HG02938 (cell line): Measurements from ENCODE around the gene IL1RAP.
"Not testable (repeated sequence)": the region's sequence is repeated elsewhere in the genome, so short reads cannot be mapped to it uniquely, and the experiment has no call there.

Source experiments
- ATAC-seq: cut with Tn5 transposase; IDR thresholded peaks from one replicate; pipeline ENCODE4 v1.9.1; 2021; ENCODE audit warnings: mild to moderate bottlenecking, moderate library complexity; ENCODE audit not compliant: unreplicated experiment

Gene IL1RAP

DNA sequence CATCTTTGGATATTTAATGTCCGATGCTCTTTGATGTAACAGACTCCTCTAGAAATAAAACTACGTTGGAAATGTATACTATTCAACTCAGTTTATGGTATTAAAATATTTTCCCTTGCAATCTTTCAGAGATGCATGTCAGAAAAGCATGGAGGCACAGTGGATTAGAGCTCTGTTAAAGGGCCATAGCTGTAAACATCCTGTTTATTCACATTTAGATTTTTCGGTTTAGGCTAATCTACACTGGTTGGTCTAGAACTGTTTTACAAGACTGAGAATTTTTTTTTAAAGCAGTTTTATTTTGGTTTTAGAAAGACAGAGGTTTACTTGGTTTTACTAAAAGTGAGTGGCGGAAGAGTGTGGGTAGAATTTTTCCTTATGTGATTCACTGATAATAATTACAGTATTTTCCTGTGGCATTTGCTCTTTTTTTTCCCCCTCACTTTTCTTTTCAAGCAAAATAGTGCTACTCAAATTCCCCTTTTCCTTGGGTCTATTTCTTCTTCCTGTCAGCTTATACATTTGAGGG lies 132.1 kb downstream of the IL1RAP start:
- ATAC-seq: no peak

DNA sequence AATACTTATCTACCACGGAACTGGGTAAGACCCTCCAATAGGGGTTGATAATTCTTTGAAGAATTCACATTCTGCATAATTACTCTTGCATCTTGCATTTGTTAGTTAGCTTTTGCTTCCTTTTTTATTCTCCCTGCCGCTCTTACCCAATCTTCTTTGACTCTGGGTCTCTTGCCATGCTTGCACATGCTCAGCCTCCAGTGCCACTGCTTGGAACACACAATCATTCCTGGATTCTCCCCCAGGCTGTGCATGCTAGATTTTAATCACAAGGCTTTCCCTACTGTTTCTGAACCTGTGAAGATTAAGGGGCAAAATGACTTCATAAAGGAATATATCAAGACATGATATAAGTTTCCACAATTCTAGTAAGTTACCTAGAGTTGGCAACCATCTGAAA lies 133.1 kb downstream of the IL1RAP start:
- no peak for ATAC-seq

DNA sequence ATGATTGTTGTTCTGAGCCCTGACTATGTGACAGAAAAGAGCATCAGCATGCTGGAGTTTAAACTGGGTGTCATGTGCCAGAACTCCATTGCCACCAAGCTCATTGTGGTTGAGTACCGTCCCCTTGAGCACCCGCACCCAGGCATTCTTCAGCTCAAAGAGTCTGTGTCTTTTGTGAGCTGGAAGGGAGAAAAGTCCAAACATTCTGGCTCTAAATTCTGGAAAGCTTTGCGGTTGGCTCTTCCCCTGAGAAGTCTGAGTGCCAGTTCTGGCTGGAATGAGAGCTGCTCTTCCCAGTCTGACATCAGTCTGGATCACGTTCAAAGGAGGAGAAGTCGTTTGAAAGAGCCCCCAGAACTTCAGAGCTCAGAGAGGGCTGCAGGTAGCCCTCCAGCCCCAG lies 142.0 kb downstream of the IL1RAP start:
- ATAC-seq: no peak

DNA sequence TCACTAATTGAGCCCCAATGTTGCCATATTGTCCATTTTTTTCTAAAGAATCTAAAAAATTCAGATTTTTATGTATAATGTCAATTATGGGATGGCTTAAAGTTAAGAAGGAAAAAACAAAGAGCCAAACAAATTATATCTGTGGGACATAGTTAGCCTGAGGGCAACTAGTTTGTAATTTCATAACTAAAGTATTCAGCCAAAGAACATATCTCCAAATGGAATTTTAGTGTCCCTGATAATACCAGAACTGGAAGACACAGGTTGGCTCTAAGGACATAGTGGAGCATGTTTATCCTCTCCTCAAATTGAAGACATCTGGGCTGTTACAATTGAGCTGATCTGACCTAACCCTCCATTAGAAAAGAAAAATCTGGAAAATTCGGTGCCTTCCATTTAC lies 144.2 kb downstream of the IL1RAP start:
- ATAC-seq: no peak

DNA sequence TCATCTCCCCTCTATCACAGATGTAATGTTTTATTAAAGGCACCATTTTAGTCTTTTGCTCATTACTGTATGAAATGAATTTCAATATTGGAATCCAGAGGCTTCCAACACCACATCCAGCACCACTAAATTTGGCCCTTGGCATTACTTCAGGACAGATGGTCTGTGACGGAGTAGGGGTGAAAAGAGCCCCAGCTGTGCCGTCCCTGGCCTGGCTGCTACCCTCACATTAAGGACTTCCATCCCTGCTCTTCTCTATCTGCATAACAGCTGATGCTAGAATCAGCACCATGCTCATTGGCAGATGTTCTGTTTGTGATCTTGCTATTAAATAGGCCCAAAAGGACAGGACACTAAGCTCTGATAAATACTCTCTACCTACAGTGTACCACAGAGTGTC lies 152.9 kb downstream of the IL1RAP start:
- no peak for ATAC-seq

DNA sequence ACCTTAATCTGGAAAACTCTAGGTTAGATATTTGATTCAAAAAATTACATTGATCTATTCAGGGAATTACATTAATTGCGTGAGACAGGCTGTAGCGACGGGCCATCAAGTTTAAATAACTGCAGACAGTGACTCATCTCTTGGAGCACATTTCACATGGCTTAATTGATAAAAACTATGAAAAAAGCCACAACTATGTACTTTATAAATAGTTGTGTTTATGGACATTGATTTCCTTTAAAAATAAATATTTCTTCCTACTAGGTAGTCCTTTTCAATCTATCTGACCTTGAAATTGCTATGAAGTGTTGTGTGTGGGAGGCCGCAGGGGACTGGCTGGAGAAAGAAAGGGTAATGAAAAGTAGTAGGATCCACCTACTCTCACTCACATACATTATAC lies 157.8 kb downstream of the IL1RAP start:
- ATAC-seq: no peak

DNA sequence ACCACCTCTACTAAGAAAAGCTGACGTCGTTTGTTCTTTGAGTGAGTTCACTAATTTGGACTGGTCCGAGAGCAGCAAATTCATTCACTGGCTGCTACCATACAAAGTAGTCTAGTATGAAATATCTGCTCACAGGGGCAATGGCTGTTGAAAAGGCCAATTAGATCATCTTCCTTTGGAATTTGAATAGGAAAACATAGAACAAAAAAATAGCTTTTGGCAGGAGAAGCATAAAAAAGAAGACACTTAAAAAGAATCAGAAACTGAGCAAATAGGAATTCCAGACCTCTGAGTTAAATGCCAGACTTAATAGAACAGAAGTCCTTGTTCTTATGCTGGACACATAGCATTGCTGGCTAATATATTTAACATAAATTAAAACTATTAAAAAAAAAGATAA lies 159.3 kb downstream of the IL1RAP start:
- ATAC-seq: no peak

DNA sequence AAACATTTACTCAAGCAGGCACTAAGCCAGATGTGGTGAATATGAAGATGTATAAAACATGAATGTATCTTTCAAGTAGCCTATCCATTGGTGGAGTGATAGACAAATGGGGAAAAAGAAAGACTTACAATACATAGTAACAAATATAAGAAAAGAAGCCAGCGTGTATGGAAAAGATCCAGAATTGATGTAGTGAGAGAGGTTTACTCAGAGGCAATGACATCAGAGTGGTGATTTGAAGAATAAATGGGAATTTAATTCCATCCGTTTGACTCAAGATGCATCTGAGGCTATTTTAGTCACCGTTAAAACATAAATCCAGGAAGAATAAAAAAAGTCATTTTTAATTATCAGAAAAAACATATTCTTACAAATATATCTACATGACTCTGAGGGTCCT lies 162.6 kb downstream of the IL1RAP start:
- no peak for ATAC-seq

DNA sequence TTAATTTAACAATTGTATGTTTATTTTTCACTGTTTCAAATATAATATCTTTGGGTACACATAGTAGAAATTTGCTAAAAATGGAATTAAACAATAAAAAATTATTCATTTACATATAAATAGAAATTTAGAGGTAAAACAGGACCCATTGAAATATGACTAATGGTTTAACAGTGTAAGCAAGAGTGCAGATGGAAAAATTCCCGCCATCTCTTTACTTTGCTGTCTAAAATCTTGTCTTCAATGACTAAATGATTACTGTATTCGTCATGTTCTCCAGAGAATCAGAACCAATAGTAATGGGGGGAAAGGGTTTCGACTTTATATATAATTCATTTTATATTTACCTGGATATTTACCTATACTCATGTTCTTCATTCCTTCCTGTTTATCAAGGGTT lies 163.1 kb downstream of the IL1RAP start:
- no peak for ATAC-seq

DNA sequence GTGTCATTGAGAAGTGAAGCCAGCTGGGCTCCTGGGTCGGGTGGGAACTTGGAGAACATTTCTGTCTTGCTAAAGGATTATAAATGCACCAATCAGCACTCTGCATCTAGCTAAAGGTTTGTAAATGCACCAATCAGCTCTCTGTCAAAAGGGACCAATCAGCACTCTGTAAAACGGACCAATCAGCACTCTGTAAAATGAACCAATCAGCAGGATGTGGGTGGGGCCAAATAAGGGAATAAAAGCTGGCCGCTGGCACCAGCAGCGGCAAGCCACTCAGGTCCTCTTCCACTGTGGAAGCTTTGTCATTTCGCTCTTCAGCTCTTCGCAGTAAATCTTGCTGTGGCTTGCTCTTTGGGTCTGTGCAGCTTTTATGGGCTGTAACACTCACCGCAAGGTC lies 164.0 kb downstream of the IL1RAP start:
- ATAC-seq: not testable (repeated sequence)

DNA sequence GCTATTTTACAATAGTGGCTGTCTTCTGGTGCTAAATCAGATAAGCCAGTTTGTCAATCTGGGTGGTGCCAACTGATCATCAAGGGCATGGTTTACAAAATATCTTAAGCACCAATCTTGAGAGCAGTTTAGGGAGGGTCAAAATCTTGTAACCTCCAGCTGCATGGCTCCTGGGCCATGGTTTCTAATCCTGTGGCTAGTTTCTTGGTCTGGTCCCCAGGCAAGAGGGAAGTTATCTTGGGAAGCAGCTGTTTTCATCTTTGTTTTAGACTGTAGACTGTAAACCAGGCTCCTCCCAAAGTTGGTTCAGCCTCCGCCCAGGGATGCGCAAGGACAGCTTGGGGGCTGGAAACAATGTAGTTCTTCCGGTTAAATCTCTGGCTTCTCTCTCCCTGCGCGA lies 166.8 kb downstream of the IL1RAP start:
- ATAC-seq: no peak

DNA sequence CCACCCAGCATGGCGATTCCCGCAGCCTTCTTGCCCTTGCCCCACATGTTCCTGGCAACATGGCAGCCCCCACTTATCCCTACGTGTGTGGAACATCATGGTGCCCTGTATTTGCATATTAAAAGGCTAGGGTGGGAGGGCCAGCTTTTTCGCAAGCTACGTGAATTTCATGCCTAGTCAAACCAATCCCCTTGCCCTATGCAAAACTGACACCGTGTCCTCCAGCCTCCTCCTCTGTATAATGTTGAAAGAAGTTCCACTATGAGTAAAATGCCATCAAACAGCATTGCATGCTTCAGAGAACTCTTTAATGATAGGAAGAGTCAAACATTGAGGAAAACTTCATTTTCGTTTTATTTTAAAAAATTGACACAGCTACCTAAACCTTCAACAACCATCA lies 170.9 kb downstream of the IL1RAP start:
- ATAC-seq: no peak

DNA sequence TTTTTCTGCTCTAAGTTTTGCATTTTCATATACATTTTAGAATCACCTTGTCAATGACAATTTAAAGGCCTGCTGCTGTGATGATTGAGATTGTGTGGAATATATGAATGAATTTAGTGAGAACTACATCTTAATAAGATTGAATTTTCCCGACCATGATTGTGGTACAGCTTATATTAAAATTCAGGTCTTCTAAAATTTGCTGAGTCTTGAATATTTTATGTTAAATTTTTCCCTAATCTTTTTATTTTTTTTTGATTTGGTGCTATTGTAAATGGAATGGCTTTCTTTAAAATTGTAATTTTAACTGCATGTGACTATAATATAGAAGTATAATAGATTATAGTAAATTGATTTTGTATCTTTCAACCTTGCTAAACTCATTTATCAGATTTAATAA lies 172.1 kb downstream of the IL1RAP start:
- no peak for ATAC-seq

DNA sequence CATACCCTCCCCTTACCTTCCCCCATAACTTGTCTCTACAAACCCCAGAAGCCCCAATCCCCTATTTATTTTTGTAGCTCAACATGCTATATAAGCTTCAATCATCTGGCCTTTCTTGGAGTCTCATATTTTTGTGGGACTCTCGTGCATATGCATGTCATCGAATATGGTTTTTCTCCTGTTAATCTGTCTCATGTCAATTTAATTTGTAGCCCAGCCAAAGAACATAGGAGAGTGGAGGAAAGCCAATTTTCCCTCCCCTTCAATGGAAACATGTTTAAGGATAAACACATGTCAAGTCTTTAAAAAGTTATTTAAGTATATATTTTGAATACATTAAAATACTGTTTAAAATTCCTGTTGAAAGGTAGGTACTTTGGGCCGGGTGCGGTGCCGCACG lies 176.4 kb downstream of the IL1RAP start:
- no peak for ATAC-seq

DNA sequence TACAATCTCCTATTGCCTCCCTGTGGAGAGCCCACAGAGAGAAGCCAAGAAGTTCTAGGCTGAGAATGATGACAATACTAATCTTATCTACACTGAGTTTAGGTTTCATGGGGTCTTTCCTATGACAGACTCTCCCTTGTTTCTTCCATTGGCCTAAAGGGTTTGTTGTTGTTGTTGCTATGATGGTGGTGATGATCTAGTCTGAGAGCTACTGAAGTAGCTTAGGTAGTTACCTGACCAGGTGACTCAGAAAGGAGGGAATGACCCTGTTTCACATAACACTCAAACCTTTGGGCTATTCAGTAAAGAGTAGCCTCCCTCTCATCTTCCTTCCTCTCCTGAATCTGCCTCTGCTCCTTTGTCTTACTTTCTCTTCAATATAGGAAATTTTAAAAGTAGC lies 178.4 kb downstream of the IL1RAP start:
- no peak for ATAC-seq

DNA sequence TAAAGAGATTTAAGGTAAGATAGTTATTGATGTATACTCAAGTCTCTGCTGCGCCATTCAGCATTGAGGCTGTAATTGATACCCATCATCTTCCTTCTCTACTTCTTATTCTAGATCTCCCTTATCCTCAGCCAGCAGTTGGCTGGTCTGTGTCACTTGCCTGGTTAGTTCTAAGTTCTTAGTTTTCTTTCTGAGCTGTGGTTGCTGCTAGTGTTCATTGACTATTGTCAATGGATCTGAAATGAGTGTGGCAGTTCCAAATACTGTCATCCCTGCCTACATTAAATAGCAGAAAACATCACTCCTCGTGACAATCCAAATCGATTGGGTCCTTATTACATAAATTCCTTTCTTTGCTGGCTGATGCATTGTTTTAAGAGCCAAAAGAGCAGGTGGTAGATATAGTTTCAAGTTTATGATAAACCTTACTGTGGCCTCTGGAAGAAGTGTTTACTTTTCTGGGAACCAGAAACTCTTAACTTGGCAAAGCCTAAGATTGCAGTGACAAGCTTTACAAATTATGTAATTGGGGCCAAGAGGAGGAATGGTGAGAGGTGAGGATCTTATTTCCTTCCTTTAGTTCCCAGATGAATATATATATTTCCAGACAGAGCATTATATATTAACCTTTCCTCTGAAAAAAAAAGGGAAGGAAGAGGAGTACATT lies 180.6 kb downstream of the IL1RAP start:
- no peak for ATAC-seq

DNA sequence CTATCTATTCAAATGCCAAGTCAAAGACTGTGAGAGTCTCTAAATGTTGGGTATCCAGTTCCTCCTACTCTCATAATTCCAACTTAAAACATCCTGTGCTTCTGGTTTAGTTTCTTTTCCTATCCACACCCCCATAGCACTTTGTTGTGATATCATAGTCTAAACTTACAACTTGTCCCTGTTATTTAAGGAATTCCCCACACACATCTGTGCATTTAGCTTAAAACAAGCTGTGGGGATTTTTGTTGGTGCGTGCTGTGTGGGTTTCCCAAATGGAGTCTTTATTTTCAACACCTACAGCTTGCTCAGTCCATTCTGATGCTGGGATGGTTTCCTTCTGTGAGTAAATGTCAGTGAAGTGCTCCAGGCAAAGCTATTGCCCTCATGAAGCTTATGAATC lies 181.3 kb downstream of the IL1RAP start:
- ATAC-seq: no peak

DNA sequence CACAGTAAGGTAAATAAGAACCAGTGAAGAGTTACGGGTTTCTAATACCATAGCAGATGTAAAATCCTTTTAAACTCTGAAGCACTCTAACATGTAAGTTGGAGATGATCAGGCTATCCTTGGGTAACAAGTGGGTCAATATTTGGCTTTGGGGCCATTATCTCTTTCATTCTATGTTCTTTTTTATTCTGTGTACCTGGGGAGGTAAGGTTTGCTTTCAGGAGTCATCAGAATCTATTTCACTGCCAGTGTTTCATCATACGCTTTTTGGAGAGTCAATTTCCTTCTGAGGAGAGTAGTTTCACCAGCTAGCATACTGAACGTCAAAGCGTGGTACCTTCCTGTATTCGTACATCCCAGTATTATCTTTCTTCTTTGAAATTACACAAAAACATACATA lies 182.1 kb downstream of the IL1RAP start:
- ATAC-seq: no peak

DNA sequence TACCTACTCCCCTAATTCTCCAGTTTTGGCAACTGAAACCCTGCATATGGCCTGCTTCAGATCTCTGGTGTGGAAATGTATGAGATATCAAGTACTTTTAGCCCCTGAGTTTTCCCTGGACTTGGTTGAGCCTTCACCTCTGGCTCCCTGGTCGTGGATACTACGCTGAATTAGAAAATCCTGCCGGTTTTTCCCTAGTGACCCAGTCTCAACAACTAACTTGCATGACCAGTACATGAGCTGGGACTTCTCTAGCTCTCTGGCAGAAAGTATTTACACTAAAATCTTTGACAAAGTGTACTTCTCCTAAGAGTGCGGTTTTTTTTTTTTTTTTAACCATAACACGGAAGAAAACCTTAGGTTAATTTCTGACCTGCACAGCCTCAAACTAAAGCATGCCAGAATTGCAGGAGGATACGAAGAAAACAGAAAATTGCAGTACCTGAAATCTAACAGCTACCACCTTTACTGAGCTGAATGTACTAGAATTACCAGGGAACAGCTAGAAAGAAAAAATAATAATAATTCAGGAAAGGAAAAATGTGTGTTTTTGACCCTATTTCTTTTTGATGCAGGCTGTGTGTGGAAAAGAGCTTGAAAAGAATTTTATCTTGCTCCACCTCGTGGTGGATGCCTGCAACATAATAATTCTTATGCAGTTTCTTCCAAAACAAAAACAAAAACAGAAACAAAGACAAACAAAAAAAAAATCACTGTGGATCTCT lies 183.1 kb downstream of the IL1RAP start:
- ATAC-seq: no peak

DNA sequence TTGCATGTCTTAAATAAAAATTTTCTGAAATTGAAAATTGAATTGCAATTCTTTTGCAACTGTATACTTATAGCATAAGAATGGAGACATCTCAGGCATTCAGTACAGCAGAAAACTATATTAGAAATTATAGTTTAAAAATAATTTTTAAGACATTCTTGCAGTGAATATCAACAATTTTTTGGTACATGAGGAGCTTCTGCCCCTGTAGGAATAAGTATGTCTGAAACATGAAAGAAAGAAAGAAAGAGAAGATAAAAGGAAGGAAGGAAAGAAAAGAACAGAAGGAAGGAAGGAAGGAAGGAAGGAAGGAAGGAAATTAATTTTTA lies 183.6 kb downstream of the IL1RAP start:
- ATAC-seq: no peak

DNA sequence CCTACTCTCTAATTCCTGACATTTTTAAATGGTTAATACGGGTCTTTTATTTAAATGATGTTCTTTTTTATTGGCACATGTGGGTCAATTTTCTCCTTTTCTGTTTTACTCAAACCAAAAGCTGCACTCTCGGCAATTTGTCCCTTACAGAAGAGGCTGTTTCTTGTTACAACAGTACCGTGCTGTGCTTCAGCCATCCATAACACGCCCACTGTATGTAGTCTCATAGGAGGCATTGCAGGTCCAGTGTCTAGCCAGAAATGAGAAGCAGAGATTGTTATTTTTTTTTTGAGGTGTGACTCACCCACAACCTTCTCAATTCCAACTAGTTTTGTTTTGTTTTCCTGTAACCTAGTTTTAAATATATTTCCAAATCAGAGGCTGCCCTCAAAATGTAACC lies 184.0 kb downstream of the IL1RAP start:
- no peak for ATAC-seq

DNA sequence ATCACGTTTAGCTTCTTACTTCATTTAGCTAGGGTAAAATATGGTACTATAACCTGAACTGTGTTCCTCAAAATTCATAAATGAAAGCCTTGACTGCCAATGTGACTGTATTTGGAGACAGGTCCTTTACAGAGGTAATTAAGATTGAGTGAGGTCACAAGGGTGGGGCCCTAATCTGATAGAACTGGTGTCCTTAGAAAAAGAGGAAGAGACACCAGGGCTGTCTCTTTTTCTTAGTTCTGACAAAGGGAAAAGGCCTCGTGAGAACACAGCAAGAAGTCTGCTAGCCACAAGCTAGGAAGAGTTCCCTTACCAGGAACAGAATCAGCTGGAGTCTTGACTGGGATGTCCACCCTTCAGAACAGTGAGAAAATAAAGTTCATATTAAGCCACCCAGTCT lies 185.9 kb downstream of the IL1RAP start:
- ATAC-seq: no peak

DNA sequence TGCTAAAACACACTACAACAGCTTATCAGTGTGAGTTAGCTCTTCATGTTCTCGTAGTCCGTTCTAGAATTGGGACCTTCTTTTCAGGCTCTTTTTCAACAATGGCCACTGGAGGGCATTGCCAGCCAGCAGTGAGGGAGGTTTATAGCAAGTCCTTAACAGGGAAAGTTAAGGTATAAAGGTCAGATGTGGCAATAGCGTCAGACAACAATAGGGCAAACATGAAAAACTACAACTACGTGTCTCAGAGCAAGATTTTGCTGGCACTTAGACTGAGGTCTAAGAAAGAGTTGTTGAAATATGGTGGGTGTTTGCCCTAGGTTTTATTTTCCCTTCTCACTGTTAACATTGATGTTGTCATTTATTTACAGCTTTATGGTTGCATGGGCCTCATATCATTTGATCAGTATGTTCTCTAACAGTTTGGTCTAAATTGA lies 187.2 kb downstream of the IL1RAP start:
- no peak for ATAC-seq
